ENCODE measurements around the gene EXOC3L4.

DNA sequence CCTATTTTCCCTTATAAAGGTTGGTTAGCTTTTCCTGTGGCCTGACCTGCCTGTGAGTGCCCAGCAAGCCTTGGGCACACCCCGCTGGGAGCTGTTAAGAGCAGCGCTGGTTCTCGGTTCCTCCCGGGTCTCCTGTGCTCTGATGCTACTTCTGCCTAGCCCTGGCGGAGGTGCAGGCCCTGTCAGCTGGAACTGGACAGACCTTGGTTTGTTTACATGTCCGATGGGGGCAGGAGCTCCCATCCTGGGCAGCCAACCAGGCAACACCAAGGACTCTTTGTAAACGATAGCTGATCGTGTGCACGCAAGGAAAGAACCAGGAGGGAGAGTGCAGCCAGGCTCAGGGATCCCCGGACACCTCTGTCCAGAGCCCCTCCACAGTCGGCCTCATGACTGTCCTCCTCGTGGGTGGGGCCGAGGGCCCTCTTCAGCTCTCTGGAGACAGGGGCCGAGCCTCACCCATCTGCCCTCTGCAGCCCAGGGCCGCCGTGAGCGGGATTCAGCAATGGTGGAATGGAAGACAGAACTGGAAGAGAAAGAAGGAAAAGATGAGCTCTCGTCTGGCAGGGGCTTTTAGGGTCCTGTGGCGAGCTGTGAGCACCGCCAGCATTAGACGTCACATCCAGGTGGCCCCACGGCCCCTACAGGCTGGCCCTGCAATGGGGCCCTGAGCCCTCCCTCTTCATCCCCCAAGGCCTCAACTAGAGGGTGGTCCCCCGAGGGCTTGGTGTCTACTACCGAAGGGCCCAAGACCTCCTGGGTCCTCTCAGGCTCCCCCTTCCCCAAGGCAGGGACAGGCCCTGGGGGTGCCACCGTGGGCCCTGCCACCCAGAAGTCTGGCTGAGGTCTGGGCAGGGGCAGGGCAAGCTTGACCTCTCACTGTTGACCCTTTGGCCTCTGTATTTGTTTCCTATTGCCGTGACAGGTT is 41.1 kb downstream of the EXOC3L4 start:
- TF ChIP-seq POLR2A (IDR thresholded peaks at IDR 0.05; ENCODE audit: low read depth, low read length) (no peak), POLR2AphosphoS5 (IDR thresholded peaks at IDR 0.05; ENCODE audit: low read depth, low read length) (no peak), SPI1 (IDR thresholded peaks at IDR 0.05; ENCODE audit: low read depth, low read length) (no peak)
